Measurements from ENCODE around the gene TMEM150C.

Gene TMEM150C

GRCh38 chr4:82561786-82562563 lies at the start of gene TMEM150C:
Gene TMEM150C (minus strand): TSS chr4:82561988. CDS start chr4:82504657, 57,331 bp downstream.
- POLR2A ChIA-PET = no interaction called here
- peak; percentile 2 for TF ChIP-seq CTCF (IDR thresholded peaks at IDR 0.05; ENCODE audit: control extremely low read depth, extremely low read depth, low read depth, missing control alignments)
- CTCF ChIA-PET = no interaction called here
- no peak for DNase-seq (ENCODE audit: extremely low spot score)

- CTCF ChIA-PET = interaction anchor here (1.2 to 1.7 kb wide), 2 partner anchors 18 to 127 kb away, joined by 3 to 4 read pairs; no protein-coding TSS in a partner anchor
- no peak for DNase-seq (ENCODE audit: extremely low spot score)
- no peak for TF ChIP-seq CTCF (IDR thresholded peaks at IDR 0.05; ENCODE audit: control extremely low read depth, extremely low read depth, low read depth, missing control alignments)
- POLR2A ChIA-PET = no interaction called here
These were observed 49.7 kb upstream of the TMEM150C start for GRCh38 chr4:82611527-82611926.

- CTCF ChIA-PET = no interaction called here
- no peak for TF ChIP-seq CTCF (IDR thresholded peaks at IDR 0.05; ENCODE audit: control extremely low read depth, extremely low read depth, low read depth, missing control alignments)
- DNase-seq (ENCODE audit: extremely low spot score) = no peak
- POLR2A ChIA-PET = no interaction called here
These were observed 48.3 kb upstream of the TMEM150C start for GRCh38 chr4:82610041-82610440.

- ChIA-PET CTCF (no interaction called here), POLR2A (no interaction called here)
- DNase-seq (ENCODE audit: extremely low spot score) = no peak
- no peak for TF ChIP-seq CTCF (IDR thresholded peaks at IDR 0.05; ENCODE audit: control extremely low read depth, extremely low read depth, low read depth, missing control alignments)
These were observed 44.8 kb upstream of the TMEM150C start for GRCh38 chr4:82606622-82607021.

- ChIA-PET CTCF (no interaction called here), POLR2A (no interaction called here)
- no peak for TF ChIP-seq CTCF (IDR thresholded peaks at IDR 0.05; ENCODE audit: control extremely low read depth, extremely low read depth, low read depth, missing control alignments)
- DNase-seq (ENCODE audit: extremely low spot score) = no peak
These were observed 42.7 kb upstream of the TMEM150C start for GRCh38 chr4:82604522-82604921.

- no peak for TF ChIP-seq CTCF (IDR thresholded peaks at IDR 0.05; ENCODE audit: control extremely low read depth, extremely low read depth, low read depth, missing control alignments)
- POLR2A ChIA-PET = no interaction called here
- CTCF ChIA-PET = interaction anchor here (0.8 to 1.3 kb wide), 2 partner anchors 9 to 13 kb away, joined by 3 read pairs; no protein-coding TSS in a partner anchor
- DNase-seq (ENCODE audit: extremely low spot score) = no peak
These were observed 39.6 kb upstream of the TMEM150C start for GRCh38 chr4:82601242-82602015.

Measured in GM10248 (cell line).